Osteoblast (primary cell): Measurements from ENCODE around the gene OSTF1. TPM values are rescaled to one million over a fixed set of nuclear protein-coding genes. Genes with fewer than 3 reads are reported as not detected.

Experiments
- DNase-seq: peaks from one replicate; pipeline ENCODE4 v3.0.0; 2011; ENCODE audit warnings: low spot score, mixed read lengths; ENCODE audit not compliant: insufficient read length; ENCODE audit errors: missing footprints
- H2AFZ ChIP-seq: 2 replicates; pipeline ENCODE4 v1.6.0; 2011; ENCODE audit warnings: mild to moderate bottlenecking, low read length
- H3K27ac ChIP-seq: 2 replicates; pipeline ENCODE4 v1.5.1; 2011; ENCODE audit warnings: mild to moderate bottlenecking, low read depth, low read length, moderate library complexity
- H3K27me3 ChIP-seq: 2 replicates; pipeline ENCODE4 v1.6.0; 2012; ENCODE audit warnings: mild to moderate bottlenecking, control low read depth, inconsistent platforms, low read length, moderate library complexity; ENCODE audit not compliant: insufficient read depth
- H3K36me3 ChIP-seq: 2 replicates; pipeline ENCODE4 v1.5.1; 2011; ENCODE audit warnings: mild to moderate bottlenecking, low read length, control low read depth, moderate library complexity; ENCODE audit not compliant: insufficient read depth
- H3K4me1 ChIP-seq: 2 replicates; pipeline ENCODE4 v1.5.1; 2011; ENCODE audit warnings: mild to moderate bottlenecking, low read length, control low read depth, moderate library complexity; ENCODE audit not compliant: insufficient read depth
- H3K4me2 ChIP-seq: 2 replicates; pipeline ENCODE4 v1.6.0; 2011; ENCODE audit warnings: mild to moderate bottlenecking, low read length; ENCODE audit not compliant: insufficient read depth
- H3K4me3 ChIP-seq: fragments of 200-600 bp; sonication (generic); 3 replicates; pipeline ENCODE4 v1.5.1; 2012; ENCODE audit warnings: mild to moderate bottlenecking, low read length, inconsistent platforms; ENCODE audit not compliant: insufficient read depth
- H3K79me2 ChIP-seq: 2 replicates; pipeline ENCODE4 v1.6.0; 2012; ENCODE audit warnings: mild to moderate bottlenecking, low read length, control low read depth, inconsistent platforms; ENCODE audit not compliant: insufficient read depth
- H3K9me3 ChIP-seq: 2 replicates; pipeline ENCODE4 v1.5.1; 2011; ENCODE audit warnings: low read depth, low read length, control low read depth
- H4K20me1 ChIP-seq: 2 replicates; pipeline ENCODE4 v1.6.0; 2012; ENCODE audit warnings: mild to moderate bottlenecking, low read length, control low read depth; ENCODE audit not compliant: insufficient read depth
- CTCF ChIP-seq: IDR thresholded peaks from 2 replicates; pipeline ENCODE4 v1.5.1; 2011; ENCODE audit warnings: mild to moderate bottlenecking, low read depth, low read length, moderate library complexity; ENCODE audit errors: extremely low read depth
- total RNA-seq: library from RNA; depleted of rRNA; stranded (reverse); fragments of >200 nt; gene quantifications from 2 replicates; pipeline ENCODE4 v1.2.3, GENCODE V29; 2012

OSTF1 gene
- total RNA-seq, 1 donor: 30.0 TPM

GRCh38 chr9:75101004-75101588, 12.8 kb downstream of the OSTF1 start:
- no peak overlapping the region for H2AFZ ChIP-seq

GRCh38 chr9:75102177-75102790, 14.0 kb downstream of the OSTF1 start:
- Histone ChIP-seq H2AFZ (no peak overlapping the region), H3K9me3 (no peaks in the 10 kb centered on the region), H3K4me3 (no peak overlapping the region), H3K4me1 (no peaks in the 10 kb centered on the region), H3K27ac (no peak overlapping the region), H4K20me1 (peaks cover under 1% of the 10 kb centered on the region), H3K36me3 (no peaks in the 10 kb centered on the region), H3K79me2 (peaks cover 88% of the 10 kb centered on the region), H3K4me2 (no peak overlapping the region), H3K27me3 (no peaks in the 10 kb centered on the region)
- no peak for TF ChIP-seq CTCF
- DNase-seq: no peak

More at GRCh38 chr9:75101004-75101588, 12.8 kb downstream of the OSTF1 start:
- no peak for DNase-seq
- Histone ChIP-seq H3K4me3 (no peak overlapping the region), H3K4me1 (peaks cover 10% of the 10 kb centered on the region), H3K36me3 (no peaks in the 10 kb centered on the region), H3K79me2 (peaks cover 93% of the 10 kb centered on the region), H3K27me3 (no peaks in the 10 kb centered on the region), H3K4me2 (no peak overlapping the region), H3K27ac (no peak overlapping the region), H3K9me3 (no peaks in the 10 kb centered on the region), H4K20me1 (peaks cover 12% of the 10 kb centered on the region)
- no peak for TF ChIP-seq CTCF

- DNase-seq: no peak
- no peaks in the 10 kb centered on the region for H3K9me3 ChIP-seq
- H3K27ac ChIP-seq: no peak overlapping the region
- peaks cover 86% of the 10 kb centered on the region for H3K79me2 ChIP-seq
- H3K4me3 ChIP-seq: no peak overlapping the region
- H3K27me3 ChIP-seq: no peaks in the 10 kb centered on the region
- H3K4me1 ChIP-seq: no peaks in the 10 kb centered on the region
- H3K4me2 ChIP-seq: no peak overlapping the region
- H2AFZ ChIP-seq: no peak overlapping the region
- no peak for TF ChIP-seq CTCF
- peaks cover 3% of the 10 kb centered on the region for H4K20me1 ChIP-seq
- H3K36me3 ChIP-seq: no peaks in the 10 kb centered on the region
Measured at GRCh38 chr9:75104607-75105006, 16.3 kb downstream of the OSTF1 start.

- no peaks in the 10 kb centered on the region for H3K27me3 ChIP-seq
- H3K27ac ChIP-seq: no peak overlapping the region
- H4K20me1 ChIP-seq: peaks cover 3% of the 10 kb centered on the region
- no peak for TF ChIP-seq CTCF
- H3K36me3 ChIP-seq: no peaks in the 10 kb centered on the region
- no peak for DNase-seq
- H3K9me3 ChIP-seq: no peaks in the 10 kb centered on the region
- H3K4me1 ChIP-seq: no peaks in the 10 kb centered on the region
- no peak overlapping the region for H2AFZ ChIP-seq
- H3K79me2 ChIP-seq: peaks cover 86% of the 10 kb centered on the region
- H3K4me3 ChIP-seq: no peak overlapping the region
- no peak overlapping the region for H3K4me2 ChIP-seq
Measured at GRCh38 chr9:75105019-75105540, 16.8 kb downstream of the OSTF1 start.
